Measurements from ENCODE around the gene SLC25A29.
"Not testable (repeated sequence)": the region's sequence is repeated elsewhere in the genome, so short reads cannot be mapped to it uniquely, and the experiment has no call there.

The SLC25A29 gene

DNA sequence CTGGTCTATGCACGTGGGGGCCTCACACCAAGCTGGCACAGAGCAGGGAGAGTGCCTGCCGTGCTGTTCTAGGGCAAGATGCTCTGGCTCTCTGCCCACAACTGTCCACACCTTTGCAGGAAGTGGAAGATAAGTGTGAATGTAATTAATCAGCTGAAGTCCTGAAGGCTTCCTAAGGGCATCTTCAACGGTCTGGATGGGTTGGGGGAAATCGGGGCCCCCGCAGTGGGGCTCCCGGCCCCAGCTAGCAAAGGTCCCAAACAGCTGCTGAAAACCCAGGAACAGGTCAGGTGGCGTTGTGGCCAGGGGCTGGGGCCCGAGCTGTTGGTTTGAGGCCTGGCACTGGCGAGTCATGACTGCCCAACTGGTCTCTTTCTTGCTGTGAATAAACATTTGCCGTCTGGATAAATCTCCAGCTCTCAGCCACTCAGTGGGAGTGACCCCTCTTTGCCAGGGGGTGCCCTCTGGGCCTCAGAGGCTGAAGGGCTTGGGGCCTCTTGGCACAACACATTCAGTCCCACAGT, 6.7 kb upstream of the SLC25A29 start:
- peaks cover 3 to 4% of the 10 kb centered on the region in 2 donors for H3K27me3 ChIP-seq (ENCODE audit: control insufficient read depth in 2 of 2, insufficient read depth in 2 of 2, low read length in 2 of 2)
- no peaks in the 10 kb centered on the region for H3K9me3 ChIP-seq (ENCODE audit: control insufficient read depth in 2 of 2, low read length in 2 of 2)
- no peak overlapping the region for H3K27ac ChIP-seq (ENCODE audit: low read depth in 2 of 2, low read length in 2 of 2)
- H3K36me3 ChIP-seq (ENCODE audit: control insufficient read depth in 2 of 2, insufficient read depth in 2 of 2, low read length in 2 of 2), result no peaks in the 10 kb centered on the region
- no peak overlapping the region for H3K9ac ChIP-seq (ENCODE audit: low read depth in 1 of 2, low read length in 2 of 2)
- no peaks in the 10 kb centered on the region for H3K4me1 ChIP-seq (ENCODE audit: control insufficient read depth in 2 of 2, insufficient read depth in 2 of 2, low read length in 2 of 2)
- no peak overlapping the region for H3K4me3 ChIP-seq (ENCODE audit: low read length in 2 of 2)

- H3K27me3 ChIP-seq (ENCODE audit: control insufficient read depth in 2 of 2, insufficient read depth in 2 of 2, low read length in 2 of 2); H3K9ac ChIP-seq (ENCODE audit: low read depth in 1 of 2, low read length in 2 of 2); H3K36me3 ChIP-seq (ENCODE audit: control insufficient read depth in 2 of 2, insufficient read depth in 2 of 2, low read length in 2 of 2); H3K4me3 ChIP-seq (ENCODE audit: low read length in 2 of 2); H3K9me3 ChIP-seq (ENCODE audit: control insufficient read depth in 2 of 2, low read length in 2 of 2); H3K4me1 ChIP-seq (ENCODE audit: control insufficient read depth in 2 of 2, insufficient read depth in 2 of 2, low read length in 2 of 2); H3K27ac ChIP-seq (ENCODE audit: low read depth in 2 of 2, low read length in 2 of 2): not testable (repeated sequence)
Measured at GRCh38 chr14:100312110-100312876, 6.0 kb upstream of the SLC25A29 start.

DNA sequence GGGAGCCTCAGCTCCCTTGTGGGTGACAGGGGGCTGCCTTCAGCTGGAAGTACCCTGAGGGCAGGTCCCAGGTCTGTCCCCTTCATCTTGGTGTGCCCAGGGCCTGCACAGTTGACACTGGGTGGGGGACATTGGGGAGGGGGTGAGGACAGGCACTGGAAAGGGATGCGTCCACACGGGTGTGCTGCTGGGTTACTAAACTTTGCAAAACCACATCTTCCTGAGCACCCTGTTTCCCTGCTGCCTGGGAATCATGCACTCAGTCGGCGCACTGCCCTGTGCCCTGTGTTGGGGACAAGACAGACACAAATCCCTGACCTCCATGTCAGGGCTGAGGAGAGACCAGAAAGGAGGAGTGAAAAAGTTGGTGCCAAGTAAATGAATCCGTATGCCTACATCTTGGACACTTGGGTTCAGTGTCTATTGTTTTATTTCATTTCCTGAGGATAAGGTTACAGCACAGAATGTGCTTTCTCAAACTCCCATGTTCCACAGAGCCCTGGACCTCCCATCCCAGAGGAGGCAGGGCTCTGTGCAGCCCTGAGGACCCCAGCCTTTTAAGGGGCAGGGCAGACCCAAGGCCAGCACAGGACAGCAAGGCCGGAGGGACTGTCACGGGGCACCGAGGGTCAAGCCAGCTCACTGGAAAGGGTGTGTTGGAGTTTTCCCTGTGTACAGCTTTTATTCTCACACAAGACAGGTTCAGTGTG, 2.9 kb upstream of the SLC25A29 start:
- H3K27me3 ChIP-seq (ENCODE audit: control insufficient read depth in 2 of 2, insufficient read depth in 2 of 2, low read length in 2 of 2), result peaks cover 3 to 4% of the 10 kb centered on the region in 2 donors
- no peak overlapping the region for H3K9ac ChIP-seq (ENCODE audit: low read depth in 1 of 2, low read length in 2 of 2)
- H3K4me1 ChIP-seq (ENCODE audit: control insufficient read depth in 2 of 2, insufficient read depth in 2 of 2, low read length in 2 of 2), result peaks cover 13 to 18% of the 10 kb centered on the region in 2 donors
- H3K4me3 ChIP-seq (ENCODE audit: low read length in 2 of 2), result no peak overlapping the region
- H3K27ac ChIP-seq (ENCODE audit: low read depth in 2 of 2, low read length in 2 of 2), result no peak overlapping the region
- no peaks in the 10 kb centered on the region for H3K9me3 ChIP-seq (ENCODE audit: control insufficient read depth in 2 of 2, low read length in 2 of 2)
- H3K36me3 ChIP-seq (ENCODE audit: control insufficient read depth in 2 of 2, insufficient read depth in 2 of 2, low read length in 2 of 2), result no peaks in the 10 kb centered on the region

DNA sequence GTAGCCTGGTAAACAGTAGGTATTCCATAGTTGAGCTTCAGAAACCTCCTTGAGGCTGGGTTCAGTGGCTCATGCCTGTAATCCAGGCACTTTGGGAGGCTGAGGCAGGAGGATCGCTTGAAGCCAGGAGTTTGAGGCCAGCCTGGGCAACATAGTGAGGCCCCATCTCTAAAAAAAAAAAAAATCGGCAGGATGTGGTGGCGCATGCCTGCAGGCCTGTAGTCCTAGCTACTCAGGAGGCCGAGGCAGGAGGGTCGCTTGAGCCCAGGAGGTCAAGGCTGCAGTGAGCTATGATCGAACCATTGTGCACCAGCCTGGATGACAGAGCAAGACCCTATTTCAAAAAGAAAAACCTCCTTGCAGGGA, 2.2 kb upstream of the SLC25A29 start:
- H3K27ac ChIP-seq (ENCODE audit: low read depth in 2 of 2, low read length in 2 of 2), result not testable (repeated sequence)
- peaks cover 13 to 18% of the 10 kb centered on the region in 2 donors for H3K4me1 ChIP-seq (ENCODE audit: control insufficient read depth in 2 of 2, insufficient read depth in 2 of 2, low read length in 2 of 2)

DNA sequence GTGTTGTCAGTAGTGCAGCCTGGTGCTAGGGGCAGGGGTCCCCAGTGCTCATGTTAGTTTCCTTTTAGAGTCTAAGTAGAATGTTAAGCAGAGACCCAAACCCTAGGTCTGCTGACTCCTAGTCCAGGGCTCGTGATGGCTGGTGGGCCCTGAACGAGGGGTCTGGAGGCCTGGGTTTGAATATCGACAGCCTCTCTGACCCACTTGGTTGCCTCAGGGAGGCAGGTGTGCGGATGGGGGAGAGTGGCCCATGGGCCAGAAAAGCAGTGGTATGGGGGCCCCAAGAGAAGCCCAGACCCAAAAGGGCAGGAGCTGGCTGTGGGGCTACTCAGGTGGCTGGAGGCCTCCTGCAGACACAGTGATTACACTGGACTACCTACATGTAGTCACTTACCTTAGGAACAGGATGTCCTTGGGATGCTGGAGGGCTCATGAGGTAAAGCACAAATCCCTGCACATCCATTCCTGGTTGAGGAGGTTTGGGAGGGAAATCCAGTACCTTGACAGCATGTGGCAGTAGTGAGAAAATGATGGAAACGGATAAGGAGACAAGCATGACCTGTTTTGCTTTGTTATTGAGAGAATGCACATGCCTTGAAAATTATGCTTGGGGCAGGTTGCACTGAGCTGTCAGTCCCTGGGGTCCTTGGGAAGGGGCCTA, 1.7 kb upstream of the SLC25A29 start:
- Histone ChIP-seq H3K4me3 (ENCODE audit: low read length in 2 of 2) (peak overlapping the region; percentile 77 to 80), H3K27me3 (ENCODE audit: control insufficient read depth in 2 of 2, insufficient read depth in 2 of 2, low read length in 2 of 2) (peaks cover under 1 to 3% of the 10 kb centered on the region in 2 donors), H3K27ac (ENCODE audit: low read depth in 2 of 2, low read length in 2 of 2) (no peak overlapping the region), H3K9ac (ENCODE audit: low read depth in 1 of 2, low read length in 2 of 2) (peak overlapping the region in 1 of 2 donors; percentile 72), H3K9me3 (ENCODE audit: control insufficient read depth in 2 of 2, low read length in 2 of 2) (no peaks in the 10 kb centered on the region), H3K36me3 (ENCODE audit: control insufficient read depth in 2 of 2, insufficient read depth in 2 of 2, low read length in 2 of 2) (no peaks in the 10 kb centered on the region), H3K4me1 (ENCODE audit: control insufficient read depth in 2 of 2, insufficient read depth in 2 of 2, low read length in 2 of 2) (peaks cover 13 to 18% of the 10 kb centered on the region in 2 donors)

More for the DNA sequence above, 2.2 kb upstream of the SLC25A29 start:
- H3K9me3 ChIP-seq (ENCODE audit: control insufficient read depth in 2 of 2, low read length in 2 of 2); H3K9ac ChIP-seq (ENCODE audit: low read depth in 1 of 2, low read length in 2 of 2); H3K4me3 ChIP-seq (ENCODE audit: low read length in 2 of 2); H3K27me3 ChIP-seq (ENCODE audit: control insufficient read depth in 2 of 2, insufficient read depth in 2 of 2, low read length in 2 of 2); H3K36me3 ChIP-seq (ENCODE audit: control insufficient read depth in 2 of 2, insufficient read depth in 2 of 2, low read length in 2 of 2): not testable (repeated sequence)

GRCh38 chr14:100306998-100307765, 938 bp upstream of the SLC25A29 start:
- H3K27me3 ChIP-seq (ENCODE audit: control insufficient read depth in 2 of 2, insufficient read depth in 2 of 2, low read length in 2 of 2), result peaks cover 0 to 3% of the 10 kb centered on the region in 2 donors
- H3K27ac ChIP-seq (ENCODE audit: low read depth in 2 of 2, low read length in 2 of 2), result peak overlapping the region; percentile 60 to 77
- peak overlapping the region; percentile 63 to 72 for H3K9ac ChIP-seq (ENCODE audit: low read depth in 1 of 2, low read length in 2 of 2)
- H3K9me3 ChIP-seq (ENCODE audit: control insufficient read depth in 2 of 2, low read length in 2 of 2), result no peaks in the 10 kb centered on the region
- peak overlapping the region; percentile 77 to 80 for H3K4me3 ChIP-seq (ENCODE audit: low read length in 2 of 2)
- H3K36me3 ChIP-seq (ENCODE audit: control insufficient read depth in 2 of 2, insufficient read depth in 2 of 2, low read length in 2 of 2), result no peaks in the 10 kb centered on the region
- H3K4me1 ChIP-seq (ENCODE audit: control insufficient read depth in 2 of 2, insufficient read depth in 2 of 2, low read length in 2 of 2), result peaks cover 13 to 18% of the 10 kb centered on the region in 2 donors

DNA sequence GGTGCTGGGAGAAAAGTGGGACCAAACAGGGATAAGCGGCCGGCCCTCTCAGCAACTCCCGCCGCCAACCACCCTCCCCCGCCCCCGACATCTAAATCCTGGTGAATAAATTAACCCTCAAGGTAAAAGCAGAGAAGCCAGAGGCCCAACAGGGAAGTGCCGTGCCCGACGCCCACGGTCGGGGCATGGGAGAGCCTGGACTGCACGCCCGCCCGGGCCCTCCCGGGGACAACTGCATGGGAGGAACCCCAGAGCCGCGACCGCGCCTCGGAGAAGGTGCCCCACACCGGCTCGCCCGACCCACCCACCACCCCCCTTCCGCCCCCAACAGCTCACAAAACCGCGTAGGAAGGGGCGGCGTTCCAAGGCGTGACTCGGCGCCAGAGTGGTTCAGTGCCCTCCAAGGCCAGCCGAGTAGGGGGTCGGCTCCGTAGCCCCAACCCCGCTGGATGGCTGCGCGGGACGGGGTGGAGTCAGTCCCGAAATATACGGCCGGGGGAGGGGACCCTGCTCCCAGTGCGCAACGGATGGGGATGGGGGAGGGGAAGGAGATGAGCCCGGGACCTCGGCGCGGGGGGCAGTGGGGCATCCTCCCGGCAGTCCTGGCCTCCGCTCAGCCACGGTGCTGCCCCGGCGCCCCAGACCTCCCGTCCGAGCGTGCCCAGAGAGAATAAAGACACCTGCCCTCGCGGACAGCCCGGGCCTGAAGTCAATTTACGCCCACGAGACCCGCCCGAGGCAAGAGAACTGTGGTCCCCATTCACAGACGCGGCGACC, 732 bp downstream of the SLC25A29 start:
- Histone ChIP-seq H3K9me3 (ENCODE audit: control insufficient read depth in 2 of 2, low read length in 2 of 2) (no peaks in the 10 kb centered on the region), H3K27me3 (ENCODE audit: control insufficient read depth in 2 of 2, insufficient read depth in 2 of 2, low read length in 2 of 2) (no peaks in the 10 kb centered on the region), H3K4me3 (ENCODE audit: low read length in 2 of 2) (peak overlapping the region; percentile 62 to 77), H3K27ac (ENCODE audit: low read depth in 2 of 2, low read length in 2 of 2) (peak overlapping the region; percentile 37 to 56), H3K9ac (ENCODE audit: low read depth in 1 of 2, low read length in 2 of 2) (peak overlapping the region; percentile 32 to 72), H3K36me3 (ENCODE audit: control insufficient read depth in 2 of 2, insufficient read depth in 2 of 2, low read length in 2 of 2) (no peaks in the 10 kb centered on the region), H3K4me1 (ENCODE audit: control insufficient read depth in 2 of 2, insufficient read depth in 2 of 2, low read length in 2 of 2) (peaks cover 13 to 18% of the 10 kb centered on the region in 2 donors)

DNA sequence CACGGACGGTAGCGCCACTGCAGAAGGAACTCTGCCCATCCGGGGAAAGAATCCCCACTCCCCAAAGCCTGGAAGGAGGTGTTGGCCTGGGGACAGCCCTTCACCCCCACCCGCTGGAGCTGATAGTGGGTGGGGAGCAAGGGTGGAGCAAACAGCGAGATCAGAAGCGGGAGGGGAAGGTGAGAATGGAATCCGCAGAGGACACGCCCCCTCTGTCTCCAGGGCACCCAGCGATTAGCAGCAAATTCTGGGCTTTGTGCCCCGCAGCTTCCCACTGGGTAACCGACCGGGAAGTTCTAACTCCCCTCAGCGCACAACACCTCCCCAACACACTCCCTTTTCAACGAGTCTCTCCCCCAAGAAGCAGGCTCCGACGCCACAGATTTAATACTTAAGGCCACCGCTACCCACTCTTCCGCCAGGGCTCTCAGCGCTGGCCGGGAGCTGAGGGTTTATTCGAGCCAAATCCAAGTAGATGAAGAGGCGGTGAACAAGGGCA, 1.4 kb downstream of the SLC25A29 start:
- Histone ChIP-seq H3K27ac (ENCODE audit: low read depth in 2 of 2, low read length in 2 of 2) (peak overlapping the region; percentile 37 to 56), H3K4me3 (ENCODE audit: low read length in 2 of 2) (peak overlapping the region; percentile 62 to 77), H3K9me3 (ENCODE audit: control insufficient read depth in 2 of 2, low read length in 2 of 2) (no peaks in the 10 kb centered on the region), H3K36me3 (ENCODE audit: control insufficient read depth in 2 of 2, insufficient read depth in 2 of 2, low read length in 2 of 2) (no peaks in the 10 kb centered on the region), H3K27me3 (ENCODE audit: control insufficient read depth in 2 of 2, insufficient read depth in 2 of 2, low read length in 2 of 2) (no peaks in the 10 kb centered on the region), H3K9ac (ENCODE audit: low read depth in 1 of 2, low read length in 2 of 2) (peak overlapping the region; percentile 24 to 33), H3K4me1 (ENCODE audit: control insufficient read depth in 2 of 2, insufficient read depth in 2 of 2, low read length in 2 of 2) (peaks cover 13 to 18% of the 10 kb centered on the region in 2 donors)

DNA sequence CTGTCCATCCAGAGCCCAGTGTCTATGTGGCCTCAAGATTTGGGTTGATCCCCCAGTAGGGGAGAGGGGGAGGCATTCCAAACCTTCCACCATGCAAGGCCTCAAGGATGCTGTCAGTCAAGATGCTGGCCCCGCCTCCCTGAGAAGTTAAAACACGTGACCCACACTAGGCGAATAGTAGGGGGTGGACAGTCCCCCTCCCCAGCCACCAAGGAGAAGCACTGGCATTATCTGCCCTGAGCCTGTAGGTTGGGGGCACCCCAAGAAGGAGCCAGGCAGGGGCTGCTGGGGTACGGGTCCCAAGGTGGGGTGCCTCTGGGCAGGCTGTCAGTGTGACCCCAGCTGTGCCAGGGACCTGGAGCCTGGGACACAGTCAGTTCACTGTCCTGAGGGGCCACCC, 2.3 kb downstream of the SLC25A29 start:
- Histone ChIP-seq H3K27ac (ENCODE audit: low read depth in 2 of 2, low read length in 2 of 2) (no peak overlapping the region), H3K9me3 (ENCODE audit: control insufficient read depth in 2 of 2, low read length in 2 of 2) (no peaks in the 10 kb centered on the region), H3K4me3 (ENCODE audit: low read length in 2 of 2) (no peak overlapping the region), H3K9ac (ENCODE audit: low read depth in 1 of 2, low read length in 2 of 2) (no peak overlapping the region), H3K4me1 (ENCODE audit: control insufficient read depth in 2 of 2, insufficient read depth in 2 of 2, low read length in 2 of 2) (peaks cover 13 to 18% of the 10 kb centered on the region in 2 donors), H3K27me3 (ENCODE audit: control insufficient read depth in 2 of 2, insufficient read depth in 2 of 2, low read length in 2 of 2) (no peaks in the 10 kb centered on the region), H3K36me3 (ENCODE audit: control insufficient read depth in 2 of 2, insufficient read depth in 2 of 2, low read length in 2 of 2) (no peaks in the 10 kb centered on the region)

Data from mucosa of rectum (tissue), 2 donors.